ENCODE results near the gene ANKS1B.

The ANKS1B gene

GRCh38 chr12:99879439-99879838, 105.3 kb downstream of the ANKS1B start:
- DNase-seq (ENCODE audit: low read depth) = no peak
- no peak for TF ChIP-seq CTCF (IDR thresholded peaks at IDR 0.05; ENCODE audit: insufficient read depth, low read depth, low read length, missing control alignments)
- no peak overlapping the region for H3K4me3 ChIP-seq (ENCODE audit: low read depth, low read length)

- TF ChIP-seq CTCF (IDR thresholded peaks at IDR 0.05; ENCODE audit: insufficient read depth, low read depth, low read length, missing control alignments) = no peak
- no peak for DNase-seq (ENCODE audit: low read depth)
- no peak overlapping the region for H3K4me3 ChIP-seq (ENCODE audit: low read depth, low read length)
Observed at GRCh38 chr12:99875081-99875480, 109.7 kb downstream of the ANKS1B start.

- no peak for DNase-seq (ENCODE audit: low read depth)
- TF ChIP-seq CTCF (IDR thresholded peaks at IDR 0.05; ENCODE audit: insufficient read depth, low read depth, low read length, missing control alignments) = no peak
- no peak overlapping the region for H3K4me3 ChIP-seq (ENCODE audit: low read depth, low read length)
Observed at GRCh38 chr12:99870085-99870484, 114.7 kb downstream of the ANKS1B start.

GRCh38 chr12:99861731-99862130, 123.0 kb downstream of the ANKS1B start:
- TF ChIP-seq CTCF (IDR thresholded peaks at IDR 0.05; ENCODE audit: insufficient read depth, low read depth, low read length, missing control alignments) = no peak
- no peak for DNase-seq (ENCODE audit: low read depth)
- no peak overlapping the region for H3K4me3 ChIP-seq (ENCODE audit: low read depth, low read length)

GRCh38 chr12:99859126-99859525, 125.6 kb downstream of the ANKS1B start:
- no peak for DNase-seq (ENCODE audit: low read depth)

GRCh38 chr12:99852666-99853065, 132.1 kb downstream of the ANKS1B start:
- TF ChIP-seq CTCF (IDR thresholded peaks at IDR 0.05; ENCODE audit: insufficient read depth, low read depth, low read length, missing control alignments) = no peak
- no peak overlapping the region for H3K4me3 ChIP-seq (ENCODE audit: low read depth, low read length)
- no peak for DNase-seq (ENCODE audit: low read depth)

More at GRCh38 chr12:99859126-99859525, 125.6 kb downstream of the ANKS1B start:
- TF ChIP-seq CTCF (IDR thresholded peaks at IDR 0.05; ENCODE audit: insufficient read depth, low read depth, low read length, missing control alignments) = no peak
- H3K4me3 ChIP-seq (ENCODE audit: low read depth, low read length) = no peak overlapping the region

- no peak for TF ChIP-seq CTCF (IDR thresholded peaks at IDR 0.05; ENCODE audit: insufficient read depth, low read depth, low read length, missing control alignments)
- no peak overlapping the region for H3K4me3 ChIP-seq (ENCODE audit: low read depth, low read length)
- no peak for DNase-seq (ENCODE audit: low read depth)
Observed at GRCh38 chr12:99847936-99848335, 136.8 kb downstream of the ANKS1B start.

All from GM12865 (cell line).